Measurements from ENCODE around the gene CNN3. TPM values are rescaled to one million over a fixed set of nuclear protein-coding genes. Genes with fewer than 3 reads are reported as not detected.

The CNN3 gene
- total RNA-seq, 4 donors from 2014 or later, result 11.9 to 21.8 (median 16.1) TPM

DNA sequence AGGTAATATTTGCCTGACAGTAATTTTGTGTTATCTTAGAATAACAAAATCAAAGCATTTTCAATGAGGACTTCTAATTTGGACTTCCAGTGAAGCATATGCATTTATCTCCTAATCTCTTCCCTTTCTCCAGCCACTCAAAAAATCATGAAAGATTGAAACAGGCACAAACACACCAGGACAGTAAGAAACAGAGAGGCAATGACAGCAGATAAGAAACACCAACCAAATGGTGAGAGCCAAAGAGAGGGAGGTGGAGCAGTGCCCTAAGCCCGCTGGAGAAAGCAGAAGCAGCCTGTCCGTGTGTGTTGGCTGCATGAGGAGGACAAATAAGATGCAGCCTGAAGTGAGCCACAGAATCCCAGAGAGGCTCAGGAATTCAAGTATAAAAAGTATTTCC lies 67.7 kb downstream of the CNN3 start:
- intact Hi-C loops (cut with DNase I; ENCODE audit: low total_unique reads), result no loop called here
- in situ Hi-C loops (cut with MboI; ENCODE audit: low sequenced_read_pairs in 4 of 4), result loop anchor here in 3 of 4 donors (5.0 to 25.0 kb wide), 2 partner anchors 183 to 378 kb away; partner anchors contain the start of gene RWDD3 (in 3 of the 3)
- DNase-seq (no peak), ATAC-seq (no peak)
- Histone ChIP-seq H3K27ac (no peak overlapping the region), H3K4me1 (peaks cover 5 to 8% of the 10 kb centered on the region in 2 donors), H3K36me3 (no peaks in the 10 kb centered on the region), H3K27me3 (no peaks in the 10 kb centered on the region), H3K4me3 (no peak overlapping the region), H3K9me3 (no peaks in the 10 kb centered on the region)
- TF ChIP-seq, protein P1, sequence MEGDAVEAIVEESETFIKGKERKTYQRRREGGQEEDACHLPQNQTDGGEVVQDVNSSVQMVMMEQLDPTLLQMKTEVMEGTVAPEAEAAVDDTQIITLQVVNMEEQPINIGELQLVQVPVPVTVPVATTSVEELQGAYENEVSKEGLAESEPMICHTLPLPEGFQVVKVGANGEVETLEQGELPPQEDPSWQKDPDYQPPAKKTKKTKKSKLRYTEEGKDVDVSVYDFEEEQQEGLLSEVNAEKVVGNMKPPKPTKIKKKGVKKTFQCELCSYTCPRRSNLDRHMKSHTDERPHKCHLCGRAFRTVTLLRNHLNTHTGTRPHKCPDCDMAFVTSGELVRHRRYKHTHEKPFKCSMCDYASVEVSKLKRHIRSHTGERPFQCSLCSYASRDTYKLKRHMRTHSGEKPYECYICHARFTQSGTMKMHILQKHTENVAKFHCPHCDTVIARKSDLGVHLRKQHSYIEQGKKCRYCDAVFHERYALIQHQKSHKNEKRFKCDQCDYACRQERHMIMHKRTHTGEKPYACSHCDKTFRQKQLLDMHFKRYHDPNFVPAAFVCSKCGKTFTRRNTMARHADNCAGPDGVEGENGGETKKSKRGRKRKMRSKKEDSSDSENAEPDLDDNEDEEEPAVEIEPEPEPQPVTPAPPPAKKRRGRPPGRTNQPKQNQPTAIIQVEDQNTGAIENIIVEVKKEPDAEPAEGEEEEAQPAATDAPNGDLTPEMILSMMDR (IDR thresholded peaks at IDR 0.05 in 4 of 5, conservative IDR thresholded peaks at IDR 0.05 in 1 of 5), result no peak
- TF ChIP-seq POLR2A (IDR thresholded peaks at IDR 0.05), result no peak

DNA sequence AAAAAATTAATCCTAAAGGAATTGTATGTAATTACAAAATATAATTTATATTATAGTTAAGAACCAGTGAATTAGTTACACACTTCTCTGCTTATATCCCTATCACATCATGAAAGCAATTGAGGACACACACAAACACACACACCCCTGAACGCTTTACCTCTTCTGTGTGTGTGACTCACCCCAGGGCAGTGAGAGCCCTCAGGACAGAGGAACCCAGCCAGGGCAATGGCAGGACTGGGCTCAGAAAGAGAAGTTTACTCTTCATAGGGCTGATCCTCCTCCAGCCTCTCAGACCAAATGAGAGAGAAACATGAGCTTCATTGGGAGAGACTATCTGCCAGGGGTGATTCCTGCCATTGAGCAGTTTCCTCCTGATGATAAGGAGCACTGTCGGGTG lies 68.6 kb downstream of the CNN3 start:
- in situ Hi-C loops (cut with MboI; ENCODE audit: low sequenced_read_pairs in 4 of 4), result loop anchor here in 3 of 4 donors (5.0 to 25.0 kb wide), 2 partner anchors 184 to 379 kb away; partner anchors contain the start of gene RWDD3 (in 3 of the 3)
- DNase-seq (no peak), ATAC-seq (no peak)
- Histone ChIP-seq H3K4me3 (no peak overlapping the region), H3K27me3 (no peaks in the 10 kb centered on the region), H3K9me3 (no peaks in the 10 kb centered on the region), H3K36me3 (no peaks in the 10 kb centered on the region), H3K27ac (no peak overlapping the region), H3K4me1 (peaks cover 3 to 9% of the 10 kb centered on the region in 2 donors)
- TF ChIP-seq, protein P1 (IDR thresholded peaks at IDR 0.05 in 4 of 5, conservative IDR thresholded peaks at IDR 0.05 in 1 of 5), result no peak
- no peak for TF ChIP-seq POLR2A (IDR thresholded peaks at IDR 0.05)
- intact Hi-C loops (cut with DNase I; ENCODE audit: low total_unique reads), result no loop called here

DNA sequence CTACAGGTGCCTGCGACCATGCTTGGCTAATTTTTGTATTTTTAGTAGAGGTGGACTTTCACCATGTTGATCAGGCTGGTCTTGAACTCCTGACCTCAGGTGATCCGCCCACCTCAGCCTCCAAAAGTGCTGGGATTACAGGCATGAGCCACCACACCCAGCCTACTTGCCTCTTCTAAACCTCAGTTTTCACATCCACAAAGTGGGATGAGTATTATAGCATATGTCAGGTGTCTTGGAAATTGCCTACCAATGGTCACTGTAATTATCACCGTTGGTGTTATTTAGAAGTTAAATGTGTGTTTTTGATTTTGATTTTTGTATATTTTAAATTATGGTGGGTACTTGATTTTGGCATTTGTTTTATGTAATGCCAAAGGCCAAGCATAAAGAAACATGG lies 70.0 kb downstream of the CNN3 start:
- Histone ChIP-seq H3K27me3 (no peaks in the 10 kb centered on the region), H3K27ac (no peak overlapping the region), H3K4me3 (no peak overlapping the region), H3K9me3 (no peaks in the 10 kb centered on the region), H3K4me1 (peaks cover 0 to 9% of the 10 kb centered on the region in 2 donors), H3K36me3 (no peaks in the 10 kb centered on the region)
- DNase-seq, result no peak
- TF ChIP-seq, protein P1 (IDR thresholded peaks at IDR 0.05 in 4 of 5, conservative IDR thresholded peaks at IDR 0.05 in 1 of 5), result no peak
- no peak for TF ChIP-seq POLR2A (IDR thresholded peaks at IDR 0.05)
- in situ Hi-C loops (cut with MboI; ENCODE audit: low sequenced_read_pairs in 4 of 4), result loop anchor here in 3 of 4 donors (5.0 to 25.0 kb wide), 2 partner anchors 185 to 380 kb away; partner anchors contain the start of gene RWDD3 (in 3 of the 3)
- no peak for ATAC-seq
- intact Hi-C loops (cut with DNase I; ENCODE audit: low total_unique reads), result no loop called here

DNA sequence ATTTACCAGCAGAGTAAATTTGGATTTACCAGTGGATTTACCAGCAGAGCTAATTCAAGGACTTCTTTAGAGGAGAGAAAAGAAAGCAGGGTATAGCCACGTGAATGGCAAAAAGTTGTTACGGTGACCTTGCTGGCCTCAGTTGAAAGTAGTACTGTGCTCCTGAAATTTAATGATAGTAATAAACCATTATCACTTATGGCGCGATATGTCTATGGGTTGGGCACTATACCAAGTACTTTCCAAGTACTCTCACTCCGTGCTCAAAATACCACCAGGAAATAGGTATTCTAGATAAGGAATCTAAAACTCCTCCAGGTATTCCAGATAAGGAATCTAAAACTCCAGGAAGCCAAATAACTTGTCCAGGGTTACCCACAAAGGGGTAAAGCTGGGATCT lies 70.9 kb downstream of the CNN3 start:
- peaks cover 0 to 9% of the 10 kb centered on the region in 2 donors for H3K4me1 ChIP-seq
- no peak for TF ChIP-seq POLR2A (IDR thresholded peaks at IDR 0.05)
- TF ChIP-seq, protein P1 (IDR thresholded peaks at IDR 0.05 in 4 of 5, conservative IDR thresholded peaks at IDR 0.05 in 1 of 5), result no peak
- H3K27me3 ChIP-seq, result no peaks in the 10 kb centered on the region
- no peak overlapping the region for H3K4me3 ChIP-seq
- no peaks in the 10 kb centered on the region for H3K9me3 ChIP-seq
- H3K27ac ChIP-seq, result no peak overlapping the region
- ATAC-seq (no peak), DNase-seq (no peak)
- H3K36me3 ChIP-seq, result no peaks in the 10 kb centered on the region
- in situ Hi-C loops (cut with MboI; ENCODE audit: low sequenced_read_pairs in 4 of 4), result loop anchor here in 3 of 4 donors (5.0 to 25.0 kb wide), 2 partner anchors 186 to 381 kb away; partner anchors contain the start of gene RWDD3 (in 3 of the 3)
- intact Hi-C loops (cut with DNase I; ENCODE audit: low total_unique reads), result no loop called here
